ELF-1 (cell line): ENCODE results near the gene CNN2.
A peak's percentile ranks its signal among the peaks of the same experiment; 100 is the strongest.

Source experiments
- DNase-seq: peaks from one replicate; pipeline ENCODE4 v3.0.0-alpha.2; 2016; ENCODE audit warnings: low read depth, low spot score

Gene CNN2

DNA sequence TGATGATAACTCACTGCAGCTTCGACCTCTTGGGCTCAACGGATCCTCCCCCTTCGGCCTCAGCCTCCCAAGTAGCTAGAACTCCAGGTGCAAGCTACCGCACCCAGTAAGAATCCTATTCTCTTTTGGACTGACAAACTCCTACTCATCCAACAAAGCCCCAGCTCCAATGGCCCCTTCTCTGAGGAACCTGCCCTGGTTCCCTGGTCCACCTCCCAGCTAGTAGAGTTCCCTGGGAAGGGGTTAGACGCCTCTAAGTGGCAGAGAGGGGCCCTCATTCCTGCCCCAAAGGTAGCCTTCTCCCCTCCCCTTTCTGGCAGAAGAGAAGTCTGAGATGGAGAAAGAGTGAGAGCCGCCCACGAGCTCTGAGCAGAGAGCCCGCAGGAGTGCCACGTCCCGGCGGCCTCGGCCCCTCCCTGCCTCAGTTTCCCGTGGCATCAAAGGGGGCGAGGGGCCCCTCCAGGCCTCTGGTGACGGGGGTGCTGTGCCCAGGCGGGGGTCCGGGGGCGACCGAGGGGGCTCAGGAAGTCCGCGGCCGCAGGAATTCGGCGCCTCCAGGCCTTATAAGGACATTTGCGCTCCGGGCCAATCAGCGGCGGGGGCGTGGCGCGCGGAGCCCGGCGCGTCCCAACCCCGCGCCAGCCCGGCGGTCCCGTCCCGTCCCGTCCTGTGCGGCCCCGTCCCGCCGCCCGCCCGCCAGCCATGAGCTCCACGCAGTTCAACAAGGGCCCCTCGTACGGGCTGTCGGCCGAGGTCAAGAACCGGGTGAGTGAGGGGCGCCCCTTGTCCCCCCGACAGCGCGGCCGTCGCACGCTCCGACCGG is at the start of gene CNN2:
Gene CNN2 (plus strand): TSS at position 649 of the 823 bp plus-strand sequence. CDS start 54 bp downstream, at position 703.
- DNase-seq = peak; percentile 88

DNA sequence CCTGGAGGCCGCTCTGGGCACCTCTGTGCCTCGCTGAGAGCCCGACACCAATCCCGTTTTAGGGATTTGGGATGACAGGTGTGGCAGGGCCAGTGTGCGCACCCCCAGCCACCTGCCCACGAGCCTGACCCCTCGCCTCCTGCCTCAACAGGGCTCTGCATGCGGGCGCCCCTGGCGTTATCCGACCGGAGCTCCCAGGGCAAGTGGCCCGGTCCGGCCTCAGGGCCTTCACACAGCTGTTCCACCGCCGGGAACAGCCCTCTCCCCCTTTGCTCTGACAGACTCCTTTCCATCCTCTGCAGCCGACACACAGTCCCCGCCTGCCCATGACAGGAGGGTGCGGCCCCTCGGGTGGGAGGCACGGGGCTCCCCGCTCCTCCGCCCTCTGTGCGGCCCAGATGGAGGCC is 49.3 kb upstream of the CNN2 start:
- DNase-seq = no peak

DNA sequence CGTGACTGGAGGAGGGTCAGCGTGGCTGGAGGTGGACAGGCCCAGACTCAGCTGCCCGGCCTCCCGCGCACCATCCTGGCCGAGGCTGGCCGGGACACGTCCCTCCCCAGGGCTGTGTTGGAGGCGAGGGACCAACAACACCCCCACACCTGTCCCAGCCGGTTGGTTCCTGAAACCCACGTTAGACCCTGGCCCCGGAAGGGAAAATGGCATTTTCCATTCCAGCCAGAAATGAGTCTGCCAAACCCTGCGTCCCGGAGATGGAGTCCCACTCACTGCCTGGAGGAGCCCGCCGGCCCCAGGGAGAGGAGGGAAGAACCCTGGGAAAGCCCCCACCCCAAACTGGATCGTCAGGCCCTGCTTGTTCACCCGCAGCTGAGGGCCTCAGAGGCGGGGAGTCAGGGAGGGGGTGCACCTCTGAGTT is 47.1 kb upstream of the CNN2 start:
- no peak for DNase-seq

DNA sequence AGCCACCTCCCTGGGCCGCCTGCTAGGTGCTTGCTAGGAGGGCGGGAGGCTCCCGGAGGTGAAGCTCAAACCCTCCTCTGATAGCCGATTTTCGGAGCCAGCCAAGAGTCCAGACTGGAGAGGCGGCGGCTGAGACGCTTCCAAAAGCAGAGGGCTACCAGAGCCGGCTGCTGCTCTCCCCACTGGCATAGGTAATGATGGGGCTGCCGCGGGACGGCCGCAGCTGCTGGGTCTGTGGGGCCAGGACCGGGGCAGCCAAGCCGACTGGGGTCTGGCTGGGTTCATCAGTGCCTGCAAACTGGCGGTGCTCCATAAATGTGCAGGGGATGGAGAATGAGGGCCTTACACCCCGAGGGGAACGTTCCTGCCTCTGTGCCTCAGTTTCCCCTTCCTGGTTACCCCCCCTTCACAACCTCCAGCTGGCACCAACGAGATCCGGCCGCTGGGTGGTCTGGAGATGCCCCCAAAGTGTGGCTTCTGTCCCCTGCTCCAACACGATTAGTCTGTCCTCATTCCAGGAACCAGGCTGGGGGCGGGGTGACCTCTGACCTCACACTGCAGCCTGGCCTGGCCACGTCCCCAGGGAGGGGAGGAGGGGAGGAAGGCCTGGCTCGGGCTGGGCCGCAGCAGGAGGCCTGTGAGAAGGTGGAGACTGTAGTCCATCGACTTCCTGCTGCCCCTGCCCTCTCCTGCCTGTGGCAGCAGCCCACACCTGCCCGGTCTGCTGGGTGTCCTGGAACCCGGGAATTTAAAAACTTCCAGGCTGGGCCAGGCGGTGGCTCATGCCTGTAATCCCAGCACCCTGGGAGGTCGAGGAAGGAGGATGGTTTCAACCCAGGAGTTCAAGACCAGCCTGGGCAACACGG is 46.0 kb upstream of the CNN2 start:
- peak; percentile 95 for DNase-seq

DNA sequence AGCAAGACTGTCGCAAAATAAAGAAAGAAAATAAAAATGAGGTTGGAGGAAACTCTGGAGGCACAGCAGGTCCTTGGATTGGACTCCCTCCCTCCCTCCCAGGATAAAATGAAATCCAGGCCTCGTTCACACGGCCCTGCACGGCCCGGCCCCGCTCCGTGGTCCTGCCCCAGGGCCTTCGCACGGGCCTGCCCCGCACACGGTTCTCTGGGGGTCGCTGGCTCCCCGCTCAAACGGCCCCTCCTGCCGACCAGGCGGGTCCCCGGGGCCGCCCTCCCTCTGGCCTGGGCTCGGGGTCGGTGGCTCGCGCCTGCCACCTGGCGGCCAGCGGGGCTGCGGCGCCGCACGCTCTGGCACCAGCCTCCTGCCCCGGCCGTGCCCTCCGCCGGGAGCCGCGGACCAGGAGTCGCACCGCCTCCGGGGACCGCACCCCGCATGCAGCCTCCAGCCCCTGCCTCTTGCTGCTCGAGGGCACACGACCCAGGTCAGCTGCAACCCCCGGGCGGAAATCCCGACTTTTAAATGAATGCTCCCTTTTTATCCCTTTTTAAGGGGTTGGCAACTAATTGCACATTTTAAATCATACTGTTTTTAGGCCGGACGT is 43.7 kb upstream of the CNN2 start:
- peak; percentile 88 for DNase-seq

DNA sequence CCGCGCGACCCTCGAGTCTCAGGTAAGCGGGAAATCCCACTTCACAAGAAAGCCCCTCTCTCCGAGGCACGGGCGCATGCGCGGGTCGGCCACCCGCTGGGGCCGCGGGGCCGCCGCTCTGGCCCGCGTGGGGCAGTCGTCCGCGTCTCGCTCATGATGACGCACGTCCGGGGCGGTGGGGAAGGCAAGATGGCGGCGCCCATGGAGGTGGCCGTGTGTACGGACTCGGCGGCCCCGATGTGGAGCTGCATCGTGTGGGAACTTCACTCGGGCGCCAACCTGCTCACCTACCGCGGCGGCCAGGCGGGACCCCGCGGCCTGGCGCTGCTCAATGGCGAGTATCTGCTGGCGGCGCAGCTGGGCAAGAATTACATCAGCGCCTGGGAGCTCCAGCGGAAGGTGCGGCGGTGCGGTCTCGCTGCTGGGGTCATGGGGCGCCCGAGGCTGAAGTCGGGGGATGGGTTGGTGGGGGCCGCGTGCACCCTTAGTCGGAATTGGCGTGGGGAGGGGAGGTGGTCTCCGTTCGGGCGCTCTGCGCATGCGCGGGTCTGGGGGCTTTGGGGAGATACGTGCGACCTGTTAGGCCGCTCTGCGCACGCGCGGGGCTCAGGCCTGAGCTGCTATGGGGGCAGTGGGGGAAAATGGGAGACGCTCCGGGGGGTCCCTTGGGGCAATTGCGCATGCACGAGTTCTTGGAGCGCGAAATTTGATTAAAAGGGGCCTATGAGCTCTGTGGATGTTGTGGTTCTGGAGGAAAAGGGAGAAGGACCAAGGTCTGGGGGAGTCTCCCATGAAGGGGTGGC is 42.0 kb upstream of the CNN2 start, which contains the start of gene WDR18:
Gene WDR18 (plus strand): TSS at position 181 of the 803 bp plus-strand sequence. CDS start 9 bp downstream, at position 190.
- DNase-seq = peak; percentile 90

DNA sequence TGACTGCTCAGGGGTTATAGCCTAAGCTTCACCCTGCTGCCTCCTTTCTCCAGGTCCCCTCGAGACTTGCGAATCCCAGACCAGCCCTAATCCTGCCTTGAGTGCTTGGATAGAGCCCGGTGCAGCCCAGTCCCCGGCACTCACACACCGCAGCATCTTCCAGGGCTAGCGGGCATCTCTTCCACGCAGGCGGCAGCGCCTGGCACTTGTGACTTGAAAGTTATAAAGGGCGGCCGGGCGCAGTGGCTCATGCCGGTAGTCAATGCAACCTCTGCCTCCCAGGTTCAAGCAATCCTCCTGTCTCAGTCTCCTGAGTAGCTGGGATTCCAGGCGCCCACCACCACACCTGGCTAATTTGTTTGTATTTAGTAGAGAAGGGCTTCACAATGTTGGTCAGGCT is 40.3 kb upstream of the CNN2 start:
- no peak for DNase-seq

DNA sequence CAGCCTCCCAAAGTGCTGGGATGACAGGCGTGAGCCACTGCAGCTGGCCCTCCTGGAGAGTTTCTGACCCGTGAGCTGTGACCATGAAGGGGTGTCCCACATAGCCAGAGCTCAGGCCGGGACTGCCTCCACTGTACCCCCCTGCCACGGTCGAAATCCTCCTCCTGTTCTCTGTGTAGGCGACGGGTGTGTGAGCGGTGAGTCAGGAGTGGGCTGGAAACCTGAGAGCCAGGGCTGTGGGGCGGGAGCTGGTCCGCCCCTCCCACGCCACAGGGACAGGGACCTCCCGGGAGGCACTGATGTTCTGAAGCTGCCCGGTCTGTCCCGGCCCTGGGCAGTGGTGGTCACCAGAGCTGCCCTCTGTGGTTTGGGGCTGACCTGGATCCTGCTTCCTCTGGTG is 38.3 kb upstream of the CNN2 start:
- no peak for DNase-seq

DNA sequence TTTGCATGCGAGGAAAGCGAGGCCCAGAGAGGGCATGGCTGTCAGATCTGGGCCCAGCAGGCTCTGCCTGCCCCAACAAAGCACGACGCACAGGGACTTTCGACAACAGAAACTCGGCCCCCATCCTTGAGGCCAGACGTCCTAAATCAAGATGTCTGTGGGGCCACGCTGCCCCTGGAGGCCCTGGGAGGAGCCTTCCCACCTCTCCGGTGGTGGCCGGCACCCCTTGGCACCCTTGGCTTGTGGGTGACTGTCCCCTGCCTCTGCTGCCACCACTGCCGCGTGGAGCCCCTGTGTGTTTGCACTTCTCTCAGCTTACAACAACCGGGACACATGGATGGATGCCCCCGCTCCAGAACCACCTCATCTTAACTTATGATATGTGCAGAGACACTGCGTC is 37.9 kb upstream of the CNN2 start:
- no peak for DNase-seq

DNA sequence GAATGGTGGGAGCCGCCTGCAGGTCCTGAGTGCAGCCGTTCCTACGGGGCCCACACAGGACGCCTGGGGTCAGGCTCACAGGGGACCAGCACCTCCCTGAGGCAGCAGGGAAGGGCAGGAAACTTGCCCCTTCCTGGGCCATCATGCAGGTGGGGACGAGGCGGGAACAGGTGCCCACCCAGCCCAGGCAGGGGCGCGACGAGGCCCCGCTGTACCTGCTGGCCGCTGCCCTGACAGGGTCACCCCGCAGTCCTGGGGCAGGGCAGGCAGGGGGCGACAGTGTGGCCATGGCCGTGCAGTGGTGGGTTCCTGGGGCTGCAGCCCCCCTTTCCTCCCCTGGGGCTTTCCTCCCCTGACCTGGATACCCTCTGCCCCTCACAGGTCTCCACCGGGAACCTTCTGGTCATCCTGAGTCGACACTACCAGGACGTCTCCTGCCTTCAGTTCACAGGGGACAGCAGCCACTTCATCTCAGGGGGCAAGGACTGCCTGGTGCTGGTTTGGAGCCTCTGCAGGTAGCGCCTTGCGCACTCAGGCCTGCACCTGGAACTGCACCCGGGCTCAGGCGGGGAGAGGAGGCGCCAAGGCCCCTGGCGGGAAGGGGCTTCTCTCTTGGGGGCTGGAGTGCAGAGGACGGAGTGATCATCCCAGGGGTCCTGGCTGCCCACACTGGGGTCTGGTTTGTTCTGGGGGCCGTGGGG is 36.9 kb upstream of the CNN2 start:
- DNase-seq = peak; percentile 57

DNA sequence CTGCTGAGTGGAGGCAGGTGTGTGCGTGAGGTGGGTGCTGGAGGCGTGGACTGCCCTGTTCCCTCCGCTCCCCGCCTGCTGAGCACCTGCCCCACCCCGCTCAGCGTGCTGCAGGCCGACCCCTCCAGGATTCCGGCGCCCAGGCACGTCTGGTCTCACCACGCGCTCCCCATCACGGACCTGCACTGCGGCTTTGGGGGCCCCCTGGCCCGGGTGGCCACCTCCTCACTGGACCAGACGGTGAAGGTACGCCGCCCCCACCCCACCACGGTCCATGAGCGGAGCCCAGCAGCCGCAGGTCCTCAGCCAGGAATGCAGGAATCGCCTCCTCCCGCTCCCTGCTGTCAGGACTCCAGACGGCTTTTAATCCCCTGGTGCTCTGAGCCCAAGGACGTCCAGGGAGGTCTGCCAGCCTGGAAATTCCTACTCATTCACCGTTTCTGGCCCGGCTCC is 36.3 kb upstream of the CNN2 start:
- peak; percentile 70 for DNase-seq

DNA sequence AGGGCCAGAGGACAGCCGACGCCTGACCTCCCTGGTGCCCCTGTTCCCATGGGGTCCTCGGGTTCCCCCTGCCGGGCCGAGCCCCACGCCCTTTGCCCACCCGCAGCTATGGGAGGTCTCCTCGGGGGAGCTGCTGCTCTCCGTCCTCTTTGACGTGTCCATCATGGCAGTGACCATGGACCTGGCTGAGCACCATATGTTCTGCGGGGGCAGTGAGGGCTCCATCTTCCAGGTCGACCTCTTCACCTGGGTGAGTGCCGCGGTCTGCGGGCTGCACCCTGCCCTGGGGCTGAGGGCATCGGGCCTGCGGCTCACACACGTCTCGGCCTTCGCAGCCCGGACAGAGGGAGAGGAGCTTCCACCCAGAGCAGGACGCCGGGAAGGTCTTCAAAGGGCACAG is 35.7 kb upstream of the CNN2 start:
- no peak for DNase-seq

DNA sequence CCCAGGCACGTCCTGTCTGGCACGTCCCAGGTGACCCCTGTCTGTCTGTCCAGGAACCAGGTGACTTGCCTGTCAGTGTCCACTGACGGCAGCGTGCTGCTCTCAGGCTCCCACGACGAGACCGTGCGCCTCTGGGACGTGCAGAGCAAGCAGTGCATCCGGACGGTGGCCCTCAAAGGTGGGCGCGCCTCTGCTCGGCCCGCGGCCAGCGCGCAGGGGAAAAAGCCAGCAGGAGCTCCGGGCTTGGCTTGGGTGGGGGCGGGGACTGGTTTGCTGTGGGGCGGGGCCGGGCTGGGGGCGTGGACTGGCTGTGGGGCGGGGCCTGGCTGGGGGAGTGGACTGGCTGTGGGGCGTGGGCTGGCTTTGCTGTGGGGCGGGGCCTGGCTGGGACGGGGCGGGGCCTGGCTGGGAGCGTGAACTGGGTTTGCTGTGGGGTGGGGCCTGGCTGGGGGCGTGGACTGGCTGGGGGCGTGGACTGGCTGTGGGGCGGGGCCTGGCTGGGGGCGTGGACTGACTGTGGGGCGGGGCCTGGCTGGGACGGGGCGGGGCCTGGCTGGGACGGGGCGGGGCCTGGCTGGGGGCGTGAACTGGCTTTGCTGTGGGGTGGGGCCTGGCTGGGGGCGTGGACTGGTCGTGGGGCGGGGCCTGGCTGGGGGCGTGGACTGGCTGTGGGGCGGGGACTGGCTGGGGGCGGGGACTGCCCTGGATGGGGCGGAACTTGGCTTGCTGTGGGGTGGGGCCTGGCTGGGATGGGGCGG is 35.1 kb upstream of the CNN2 start:
- peak; percentile 64 for DNase-seq

DNA sequence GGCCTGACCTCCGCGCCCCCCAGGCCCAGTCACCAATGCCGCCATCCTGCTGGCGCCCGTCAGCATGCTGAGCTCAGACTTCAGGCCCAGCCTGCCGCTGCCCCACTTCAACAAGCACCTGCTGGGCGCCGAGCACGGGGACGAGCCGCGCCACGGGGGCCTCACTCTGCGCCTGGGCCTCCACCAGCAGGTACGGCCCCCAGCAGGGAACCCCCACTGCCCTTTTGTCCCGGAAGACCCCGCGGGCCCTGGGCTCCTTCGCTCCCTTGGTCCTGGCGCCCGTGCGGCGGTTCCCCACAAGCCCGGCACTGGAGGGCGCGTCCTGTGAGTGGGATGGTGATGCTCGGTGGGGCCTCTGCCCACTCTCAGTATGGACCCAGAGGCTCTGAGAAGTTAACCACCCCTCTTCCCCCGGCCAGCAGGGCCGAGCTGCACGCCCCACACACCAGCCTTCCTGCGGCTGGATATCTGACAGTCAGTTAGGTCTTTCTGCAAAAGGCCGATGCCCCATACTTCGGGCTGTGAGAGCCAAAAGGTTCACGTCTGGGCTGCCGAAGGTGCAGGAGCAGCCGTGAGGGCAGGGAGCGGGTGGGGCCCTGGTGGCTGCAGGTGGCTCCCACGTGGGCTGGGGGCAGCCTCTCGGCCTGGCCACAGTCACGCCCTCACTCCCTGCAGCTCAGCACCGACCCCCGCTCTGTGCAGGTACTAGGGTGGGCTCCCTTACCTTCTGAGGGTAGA is 34.3 kb upstream of the CNN2 start:
- peak; percentile 74 for DNase-seq

DNA sequence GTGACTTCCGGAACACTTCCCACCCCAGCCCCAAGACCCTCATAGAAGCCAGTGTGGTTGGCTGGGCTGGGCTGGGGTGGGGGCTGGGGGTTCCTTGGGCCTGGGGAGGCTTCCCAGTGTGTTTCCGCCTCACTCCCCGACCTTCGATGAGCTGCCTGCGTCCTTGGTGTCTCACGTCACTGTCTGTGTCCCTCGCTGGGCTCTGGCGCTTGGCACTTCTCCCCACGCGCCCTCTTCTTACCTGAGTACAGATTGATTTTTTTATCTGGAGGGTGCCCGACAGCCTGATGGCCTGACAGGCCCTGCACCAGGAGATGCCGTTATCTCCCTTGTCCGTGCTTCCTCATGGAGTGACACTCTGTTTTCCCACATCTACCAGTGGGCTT is 33.7 kb upstream of the CNN2 start:
- DNase-seq = no peak

DNA sequence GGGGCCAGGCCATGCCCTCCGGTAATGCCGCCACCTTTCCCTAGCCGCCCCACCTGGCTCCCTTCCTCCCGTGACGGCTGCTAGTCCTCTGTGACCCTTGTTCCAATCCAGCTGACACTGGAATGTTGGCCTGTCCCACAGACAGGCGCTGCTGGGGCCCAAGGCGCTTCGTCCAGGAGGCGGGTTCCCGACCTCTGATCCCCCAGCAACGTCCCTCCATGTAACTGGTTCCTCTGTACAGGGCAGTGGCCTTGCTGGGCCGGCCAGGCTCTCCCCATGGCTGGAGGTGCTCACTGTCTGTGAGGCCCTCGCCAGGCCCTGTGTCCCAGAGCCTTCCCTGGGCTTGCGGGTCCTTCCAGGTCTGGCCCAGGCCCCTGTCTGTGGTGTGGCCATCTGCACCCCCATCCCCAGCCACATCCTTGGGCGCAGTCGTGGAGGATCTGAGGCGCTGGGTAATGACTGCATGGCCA is 33.0 kb upstream of the CNN2 start:
- peak; percentile 53 for DNase-seq

DNA sequence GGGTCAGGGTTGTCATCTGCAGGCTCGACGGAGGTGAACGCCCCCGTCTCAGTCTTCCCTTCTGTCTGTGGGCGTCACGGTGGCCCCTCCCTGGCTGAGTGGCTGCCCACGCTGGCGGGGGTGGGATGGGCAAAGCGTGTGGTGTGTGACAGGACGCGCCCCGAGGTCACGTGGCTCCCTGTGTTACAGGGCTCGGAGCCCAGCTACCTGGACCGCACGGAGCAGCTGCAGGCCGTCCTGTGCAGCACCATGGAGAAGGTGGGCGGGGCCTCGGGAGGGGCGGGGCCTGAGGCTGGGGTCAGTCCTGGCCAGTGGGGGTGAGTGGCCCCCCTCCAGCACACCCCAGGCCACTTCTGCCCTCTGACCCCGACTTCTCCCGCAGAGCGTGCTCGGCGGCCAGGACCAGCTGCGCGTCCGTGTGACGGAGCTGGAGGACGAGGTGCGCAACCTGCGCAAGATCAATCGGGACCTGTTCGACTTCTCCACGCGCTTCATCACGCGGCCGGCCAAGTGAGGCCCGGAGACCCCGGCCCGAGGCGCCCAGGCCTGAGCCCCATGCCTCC is 32.5 kb upstream of the CNN2 start:
- DNase-seq = no peak

DNA sequence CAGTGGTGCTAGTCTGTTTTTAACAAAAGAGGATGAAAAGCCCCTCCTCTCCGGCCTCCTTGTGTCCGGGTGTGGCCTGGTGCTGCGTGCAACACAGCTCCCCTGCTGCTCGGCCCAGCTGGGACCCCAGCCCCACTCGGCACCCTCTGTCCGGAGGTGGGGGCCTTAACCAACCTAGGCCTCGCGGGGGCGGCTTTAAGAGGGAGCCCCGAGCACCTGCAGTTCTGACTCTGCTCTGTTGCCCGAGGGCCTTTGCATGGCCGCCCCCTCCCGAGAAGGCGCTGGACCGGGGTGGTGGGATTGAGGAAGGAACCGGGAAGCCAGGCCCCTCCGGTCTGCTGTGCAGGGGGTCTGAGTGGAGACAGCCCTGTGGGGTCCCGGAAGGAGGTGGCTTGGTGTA is 31.9 kb upstream of the CNN2 start:
- DNase-seq = no peak
